Keratinocyte (primary cell): ENCODE measurements around the gene C9orf43.
"Not testable (repeated sequence)": the region's sequence is repeated elsewhere in the genome, so short reads cannot be mapped to it uniquely, and the experiment has no call there.

ENCODE experiments used
- EZH2 ChIP-seq: IDR thresholded peaks from one replicate; pipeline ENCODE4 v1.6.1; 2012; ENCODE audit warnings: inconsistent platforms, mild to moderate bottlenecking, low read length, moderate library complexity
- TF ChIP-seq, protein P1 (sequence below), 3 experiments: IDR thresholded peaks in 1 of 3; conservative IDR thresholded peaks in 1 of 3; optimal IDR thresholded peaks in 1 of 3; 2 replicates in 2 of 3; 3 replicates in 1 of 3; pipeline versions ENCODE3 to v1.5.1; 2011; ENCODE audit warnings: low read length in 3 of 3, mild to moderate bottlenecking in 3 of 3, moderate library complexity in 2 of 3, control low read depth in 1 of 3, inconsistent platforms in 1 of 3; ENCODE audit not compliant: insufficient read depth in 2 of 3; ENCODE audit errors: extremely low read depth in 1 of 3

- not testable (repeated sequence) for TF ChIP-seq EZH2
- TF ChIP-seq, protein P1, sequence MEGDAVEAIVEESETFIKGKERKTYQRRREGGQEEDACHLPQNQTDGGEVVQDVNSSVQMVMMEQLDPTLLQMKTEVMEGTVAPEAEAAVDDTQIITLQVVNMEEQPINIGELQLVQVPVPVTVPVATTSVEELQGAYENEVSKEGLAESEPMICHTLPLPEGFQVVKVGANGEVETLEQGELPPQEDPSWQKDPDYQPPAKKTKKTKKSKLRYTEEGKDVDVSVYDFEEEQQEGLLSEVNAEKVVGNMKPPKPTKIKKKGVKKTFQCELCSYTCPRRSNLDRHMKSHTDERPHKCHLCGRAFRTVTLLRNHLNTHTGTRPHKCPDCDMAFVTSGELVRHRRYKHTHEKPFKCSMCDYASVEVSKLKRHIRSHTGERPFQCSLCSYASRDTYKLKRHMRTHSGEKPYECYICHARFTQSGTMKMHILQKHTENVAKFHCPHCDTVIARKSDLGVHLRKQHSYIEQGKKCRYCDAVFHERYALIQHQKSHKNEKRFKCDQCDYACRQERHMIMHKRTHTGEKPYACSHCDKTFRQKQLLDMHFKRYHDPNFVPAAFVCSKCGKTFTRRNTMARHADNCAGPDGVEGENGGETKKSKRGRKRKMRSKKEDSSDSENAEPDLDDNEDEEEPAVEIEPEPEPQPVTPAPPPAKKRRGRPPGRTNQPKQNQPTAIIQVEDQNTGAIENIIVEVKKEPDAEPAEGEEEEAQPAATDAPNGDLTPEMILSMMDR (optimal IDR thresholded peaks at IDR 0.05 in 1 of 3, IDR thresholded peaks at IDR 0.05 in 1 of 3, conservative IDR thresholded peaks at IDR 0.05 in 1 of 3; ENCODE audit: extremely low read depth in 1 of 3, insufficient read depth in 2 of 3, low read length in 3 of 3), result not testable (repeated sequence)
Measured at GRCh38 chr9:113406353-113406752, 4.2 kb upstream of the C9orf43 start.
